ENCODE data around the gene CLDN14.

- TF ChIP-seq, protein P1, sequence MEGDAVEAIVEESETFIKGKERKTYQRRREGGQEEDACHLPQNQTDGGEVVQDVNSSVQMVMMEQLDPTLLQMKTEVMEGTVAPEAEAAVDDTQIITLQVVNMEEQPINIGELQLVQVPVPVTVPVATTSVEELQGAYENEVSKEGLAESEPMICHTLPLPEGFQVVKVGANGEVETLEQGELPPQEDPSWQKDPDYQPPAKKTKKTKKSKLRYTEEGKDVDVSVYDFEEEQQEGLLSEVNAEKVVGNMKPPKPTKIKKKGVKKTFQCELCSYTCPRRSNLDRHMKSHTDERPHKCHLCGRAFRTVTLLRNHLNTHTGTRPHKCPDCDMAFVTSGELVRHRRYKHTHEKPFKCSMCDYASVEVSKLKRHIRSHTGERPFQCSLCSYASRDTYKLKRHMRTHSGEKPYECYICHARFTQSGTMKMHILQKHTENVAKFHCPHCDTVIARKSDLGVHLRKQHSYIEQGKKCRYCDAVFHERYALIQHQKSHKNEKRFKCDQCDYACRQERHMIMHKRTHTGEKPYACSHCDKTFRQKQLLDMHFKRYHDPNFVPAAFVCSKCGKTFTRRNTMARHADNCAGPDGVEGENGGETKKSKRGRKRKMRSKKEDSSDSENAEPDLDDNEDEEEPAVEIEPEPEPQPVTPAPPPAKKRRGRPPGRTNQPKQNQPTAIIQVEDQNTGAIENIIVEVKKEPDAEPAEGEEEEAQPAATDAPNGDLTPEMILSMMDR (IDR thresholded peaks at IDR 0.05): no peak
- TF ChIP-seq POLR2A (IDR thresholded peaks at IDR 0.05; ENCODE audit: low read depth) (no peak), POLR2AphosphoS5 (IDR thresholded peaks at IDR 0.05) (no peak)
Measured at GRCh38 chr21:36477559-36477958, 2.4 kb downstream of the CLDN14 start.

Data from esophagus muscularis mucosa (tissue), 3 donors.